HG03045 (cell line): ENCODE measurements around the gene MAPK7.

ENCODE experiments used
- ATAC-seq: cut with Tn5 transposase; IDR thresholded peaks from one replicate; pipeline ENCODE4 v1.9.1; 2021; ENCODE audit warnings: mild to moderate bottlenecking, moderate library complexity; ENCODE audit not compliant: unreplicated experiment

MAPK7 gene

DNA sequence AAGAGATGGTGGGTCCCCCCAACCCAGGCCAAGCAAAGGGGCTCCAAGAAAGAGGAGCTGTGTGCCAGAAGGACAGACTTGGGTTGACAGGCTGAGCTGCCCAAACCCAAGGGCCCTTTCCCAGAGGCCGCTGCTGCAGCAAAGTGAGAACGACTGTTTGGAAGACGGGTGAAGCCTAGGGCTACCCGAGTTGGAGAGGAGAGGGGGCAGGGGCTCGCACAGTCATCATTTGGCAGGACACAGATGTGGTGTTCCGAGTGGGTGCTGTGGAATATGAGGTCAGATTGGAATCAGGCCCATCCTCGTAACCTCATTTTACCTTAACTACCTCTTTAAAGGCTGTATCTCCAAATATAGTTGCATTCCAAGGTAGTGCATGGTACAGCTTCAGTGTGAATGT is 14.0 kb downstream of the MAPK7 start:
- ATAC-seq: no peak

- no peak for ATAC-seq
These were observed 19.3 kb downstream of the MAPK7 start for GRCh38 chr17:19397556-19398041.

GRCh38 chr17:19398301-19399181 is 20.2 kb downstream of the MAPK7 start:
- ATAC-seq: no peak

DNA sequence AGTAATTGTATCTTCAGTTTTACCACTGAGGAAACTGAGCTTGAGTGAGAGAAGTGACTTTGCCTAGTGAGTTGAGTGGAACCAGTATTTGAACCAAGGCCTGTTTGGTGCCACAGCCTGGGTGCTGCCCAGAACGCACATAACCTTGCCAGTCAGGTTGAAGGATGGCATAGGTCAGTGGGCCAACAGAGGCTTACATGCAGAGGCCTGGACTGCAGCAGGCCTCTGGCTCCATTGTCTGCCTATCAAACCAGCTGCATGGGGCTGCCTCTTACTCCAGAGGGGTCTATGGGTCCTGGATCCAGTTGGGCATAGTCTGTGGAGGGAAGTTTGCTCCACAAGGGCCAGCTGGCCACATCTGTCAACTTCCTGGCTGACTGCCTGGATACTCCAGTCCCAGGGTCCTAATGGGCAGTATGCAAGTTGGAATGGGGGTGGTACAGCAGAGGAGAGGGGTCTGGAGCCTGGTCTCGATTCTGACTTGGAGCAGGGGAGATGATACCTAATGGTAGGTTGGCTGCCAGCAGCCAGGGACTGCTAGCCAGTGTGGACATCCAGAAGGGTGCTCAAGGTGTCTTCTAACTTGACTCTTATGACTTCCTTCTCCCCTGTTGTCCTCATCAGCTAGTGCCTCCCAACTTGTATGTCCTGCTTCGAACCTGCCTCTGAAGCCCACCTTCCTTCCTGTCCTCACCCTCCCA is 21.6 kb downstream of the MAPK7 start:
- ATAC-seq: no peak

DNA sequence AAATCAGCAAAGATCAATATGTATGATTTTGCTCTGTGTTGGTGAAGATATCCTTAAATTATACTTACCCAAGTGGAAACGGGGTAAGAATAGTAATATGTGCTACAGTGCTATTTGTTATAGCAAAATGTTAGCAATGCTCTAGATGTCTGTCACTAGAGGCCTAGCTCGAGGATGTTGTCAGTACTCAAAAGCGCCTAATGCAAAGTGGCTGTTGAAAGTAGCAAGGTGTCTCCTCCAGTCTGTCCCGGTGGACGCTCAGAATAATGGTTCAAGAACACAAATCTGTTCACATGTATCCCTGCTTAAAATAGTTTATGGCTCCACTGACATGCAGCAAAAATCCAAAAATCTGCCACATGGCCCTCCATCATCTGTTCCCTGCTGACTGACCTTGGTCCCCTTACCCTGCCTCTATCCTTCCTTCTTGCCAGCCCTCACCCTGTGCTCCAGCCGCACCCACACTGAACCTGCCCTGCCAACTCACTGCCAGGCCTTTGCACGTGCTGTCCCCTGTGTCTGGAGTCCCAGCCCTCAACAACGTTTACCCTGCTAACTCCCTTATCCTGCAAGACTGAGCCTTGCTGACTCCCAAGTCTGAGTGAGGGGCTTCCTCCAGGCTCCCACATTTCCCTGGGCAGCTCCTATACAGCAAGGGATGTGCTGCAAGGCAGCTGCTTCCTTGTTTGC is 23.2 kb downstream of the MAPK7 start:
- no peak for ATAC-seq

GRCh38 chr17:19402171-19402570 is 23.9 kb downstream of the MAPK7 start:
- ATAC-seq: no peak

GRCh38 chr17:19403021-19403420 is 24.7 kb downstream of the MAPK7 start:
- ATAC-seq: no peak

DNA sequence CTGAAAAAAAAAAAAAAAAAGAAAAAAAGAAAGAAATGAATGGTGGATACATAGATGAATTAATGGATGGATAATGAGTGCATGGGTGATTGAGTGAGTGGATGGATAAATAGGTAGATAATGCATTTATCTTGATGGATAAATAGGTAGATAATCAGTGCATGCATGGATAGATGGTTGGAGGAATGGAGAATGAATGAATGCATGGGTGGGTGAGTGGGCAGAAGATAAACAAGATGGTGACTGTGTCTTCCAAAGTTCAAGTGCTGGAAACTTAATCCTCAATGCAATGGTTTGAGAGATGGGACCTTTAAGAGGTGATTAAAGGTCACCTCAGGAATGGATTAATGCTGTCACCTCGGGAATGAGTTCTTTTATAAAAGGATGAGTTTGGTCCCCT is 26.0 kb downstream of the MAPK7 start:
- no peak for ATAC-seq

GRCh38 chr17:19405114-19405513 is 26.8 kb downstream of the MAPK7 start:
- no peak for ATAC-seq

GRCh38 chr17:19407601-19408345 is 29.5 kb downstream of the MAPK7 start:
- no peak for ATAC-seq

GRCh38 chr17:19408346-19408710 is 30.0 kb downstream of the MAPK7 start:
- ATAC-seq: no peak

DNA sequence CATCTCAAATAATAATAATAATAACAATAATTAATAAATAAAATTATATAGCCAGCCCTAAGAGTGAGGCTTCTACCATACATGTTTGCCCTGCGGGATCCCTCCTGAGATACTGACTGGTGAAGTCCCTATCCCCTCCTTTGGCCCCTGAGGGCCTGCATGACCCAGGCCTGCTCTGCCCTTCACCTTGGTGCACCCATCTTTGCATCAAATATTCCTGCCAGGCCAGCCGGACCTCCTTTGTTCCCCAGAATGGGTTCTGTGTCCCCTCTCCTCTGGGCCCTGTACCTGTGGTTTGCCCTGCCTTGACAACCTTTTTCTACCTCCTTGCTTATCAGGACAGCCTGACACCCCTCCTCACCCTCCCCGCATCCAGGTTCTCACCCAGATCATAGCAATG is 30.8 kb downstream of the MAPK7 start:
- no peak for ATAC-seq

DNA sequence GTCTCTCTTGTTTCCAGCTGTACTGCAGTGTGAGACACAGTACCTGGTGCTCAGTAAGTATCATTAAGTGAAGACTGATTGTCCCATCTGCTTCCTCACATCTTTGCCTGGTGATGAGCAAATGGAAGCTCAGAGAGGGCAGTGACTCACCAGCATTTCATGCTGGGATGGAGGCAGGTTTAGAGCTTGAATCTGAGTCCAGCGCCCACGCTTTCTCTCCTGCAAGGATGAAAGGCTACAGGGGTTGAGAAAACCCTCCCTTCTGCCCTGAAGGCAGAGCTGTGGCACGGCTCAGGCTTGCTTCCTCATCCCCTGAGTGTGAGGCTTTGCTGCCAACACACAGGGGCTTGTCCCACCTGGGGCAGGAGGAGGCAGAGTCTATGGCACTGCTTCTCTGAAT is 31.2 kb downstream of the MAPK7 start:
- ATAC-seq: no peak

GRCh38 chr17:19410091-19410490 is 31.8 kb downstream of the MAPK7 start:
- ATAC-seq: no peak

DNA sequence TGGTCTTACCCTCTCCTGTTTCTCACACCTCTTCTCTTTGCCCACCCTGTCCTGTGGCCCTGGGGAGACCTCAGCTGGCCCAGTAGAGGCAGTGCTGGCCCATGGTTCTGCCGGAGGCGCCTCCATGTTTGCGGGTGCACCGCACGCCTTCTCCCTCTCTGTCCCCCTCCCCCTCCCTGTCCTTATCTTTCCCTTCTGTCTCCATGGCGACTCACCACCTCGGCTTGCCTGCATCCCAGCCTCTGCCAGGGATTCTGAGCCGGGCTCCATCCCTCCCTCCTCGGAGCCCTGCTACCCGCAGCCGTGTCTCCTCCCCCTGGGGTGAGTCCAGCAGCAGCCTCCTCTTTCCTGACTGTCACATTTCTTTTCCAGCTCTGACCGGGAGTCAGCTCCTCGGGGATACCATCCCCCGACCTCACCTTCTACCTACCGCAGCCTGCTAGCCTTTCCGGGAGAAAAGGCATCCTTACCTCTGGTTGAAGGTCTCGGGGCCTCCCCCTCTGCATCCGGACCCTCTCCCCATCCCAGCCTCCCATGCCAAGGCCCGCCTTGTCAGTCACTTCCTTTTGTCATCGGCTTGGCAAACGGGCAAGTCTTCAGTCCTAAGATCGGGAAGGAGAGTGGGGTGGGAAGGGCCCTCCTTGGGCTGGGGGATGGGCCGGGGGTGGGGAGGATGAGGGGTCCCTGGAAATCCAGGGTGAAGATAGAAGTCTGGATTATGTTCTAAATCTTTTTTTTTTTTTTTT is 32.8 kb downstream of the MAPK7 start, which contains the start of gene RNF112:
RNF112 (plus strand) TSS at position 358 of the 746 bp plus-strand sequence; CDS start at position 535, 177 bp downstream.
- no peak for ATAC-seq

DNA sequence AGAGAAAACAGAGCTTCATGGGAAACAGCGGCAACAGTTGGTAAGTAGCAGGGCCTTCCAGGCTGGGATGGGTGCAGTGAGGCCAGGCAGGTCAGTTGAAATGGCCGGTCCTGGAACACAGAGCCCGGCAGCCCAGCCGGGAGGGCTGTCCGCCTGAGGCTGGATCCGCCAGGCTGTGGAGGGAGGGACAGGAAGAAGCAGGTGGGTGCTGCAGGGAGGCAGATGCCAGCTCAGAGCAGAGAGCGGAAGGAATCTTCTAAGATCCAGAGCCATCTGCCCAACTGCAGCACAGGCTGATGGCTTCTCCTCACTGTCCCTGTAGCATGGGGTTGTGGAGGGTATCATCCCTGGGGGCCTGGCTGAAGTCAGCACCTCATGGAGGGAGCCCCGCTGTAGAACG is 33.3 kb downstream of the MAPK7 start:
- no peak for ATAC-seq

GRCh38 chr17:19412510-19412909 is 34.2 kb downstream of the MAPK7 start:
- ATAC-seq: no peak

- no peak for ATAC-seq
These were observed 34.7 kb downstream of the MAPK7 start for GRCh38 chr17:19412984-19413383.

DNA sequence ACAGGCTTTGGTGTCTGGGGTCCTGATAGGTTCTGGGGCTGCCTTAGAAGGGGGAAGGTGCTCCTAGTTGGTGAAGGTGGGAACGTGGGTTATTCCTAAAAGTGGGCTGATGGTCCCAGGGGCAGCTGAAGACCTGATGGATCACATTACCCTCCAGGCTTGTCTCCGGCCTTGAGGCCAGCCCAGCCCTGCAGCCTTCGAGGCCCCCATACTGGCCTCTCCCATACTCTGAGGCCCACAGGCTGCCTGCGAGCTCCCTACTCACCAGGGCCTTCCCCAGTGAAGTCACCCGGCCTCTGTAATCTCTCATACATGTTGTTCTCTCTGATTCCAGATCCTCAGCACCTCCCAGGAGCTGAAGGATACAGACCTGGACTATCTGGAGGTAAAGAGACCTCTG is 35.5 kb downstream of the MAPK7 start:
- ATAC-seq: no peak
